KBM-7 (cell line): ENCODE results near the gene RABGAP1L.
"Not testable (repeated sequence)": the region's sequence is repeated elsewhere in the genome, so short reads cannot be mapped to it uniquely, and the experiment has no call there.

Experiments used
- DNase-seq: peaks from one replicate; pipeline ENCODE4 v3.0.0-alpha.2; 2015
- in situ Hi-C: fragments of 300-500 bp; cut with MboI; formaldehyde crosslinking; loops from 2 replicates; pipeline ENCODE4 v1.14.3; 2020; ENCODE audit warnings: low sequenced_read_pairs, low pct_unique_long_range_greater_than_20kb, mixed read lengths

Gene RABGAP1L

DNA sequence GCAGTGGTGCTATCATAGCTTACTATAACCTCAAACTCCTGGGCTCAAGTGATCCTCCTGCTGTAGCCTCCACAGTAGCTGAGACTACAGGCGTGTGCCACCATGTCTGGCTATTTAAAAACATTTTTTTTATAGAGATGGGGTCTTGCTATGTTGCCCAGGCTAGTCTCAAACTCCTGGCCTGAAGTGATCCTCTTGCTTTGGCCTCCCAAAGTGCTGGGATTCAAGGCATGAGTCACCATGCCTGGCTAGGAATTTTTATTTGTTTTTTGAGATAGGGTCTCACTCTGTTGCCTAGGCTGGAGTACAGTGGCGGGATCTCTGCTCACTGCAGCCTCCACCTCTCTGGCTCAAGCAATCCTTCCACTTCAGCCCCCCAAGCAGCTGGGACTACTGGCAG is 8.8 kb upstream of the RABGAP1L start:
- in situ Hi-C loops, result no loop called here

GRCh38 chr1:174152427-174152826 is 6.9 kb upstream of the RABGAP1L start:
- no peak for DNase-seq
- in situ Hi-C loops, result no loop called here

More for the DNA sequence above, 8.8 kb upstream of the RABGAP1L start:
- DNase-seq, result no peak

GRCh38 chr1:174153085-174153824 is 6.1 kb upstream of the RABGAP1L start:
- in situ Hi-C loops, result no loop called here

GRCh38 chr1:174153825-174154107 is 5.6 kb upstream of the RABGAP1L start:
- no peak for DNase-seq
- in situ Hi-C loops, result no loop called here

More at GRCh38 chr1:174153085-174153824, 6.1 kb upstream of the RABGAP1L start:
- no peak for DNase-seq

DNA sequence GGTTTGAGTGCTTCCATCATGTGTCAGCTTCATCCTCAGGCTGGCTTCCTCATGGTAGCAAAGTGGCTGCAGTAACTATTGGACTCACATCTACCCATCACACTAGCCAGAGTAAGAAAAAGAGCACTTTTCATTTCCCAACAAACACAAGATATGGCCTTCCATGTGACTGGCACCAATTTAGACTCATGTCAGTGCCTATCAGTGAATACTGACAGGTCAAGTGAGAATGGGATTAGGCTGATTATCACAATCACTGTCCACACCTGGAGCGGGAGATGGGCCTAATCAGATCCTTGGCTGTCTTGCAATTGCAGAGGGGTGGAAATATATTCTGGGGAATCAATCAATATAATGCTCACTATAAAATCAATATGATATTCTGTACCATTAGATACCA is 2.9 kb upstream of the RABGAP1L start:
- DNase-seq, result no peak
- in situ Hi-C loops, result no loop called here

DNA sequence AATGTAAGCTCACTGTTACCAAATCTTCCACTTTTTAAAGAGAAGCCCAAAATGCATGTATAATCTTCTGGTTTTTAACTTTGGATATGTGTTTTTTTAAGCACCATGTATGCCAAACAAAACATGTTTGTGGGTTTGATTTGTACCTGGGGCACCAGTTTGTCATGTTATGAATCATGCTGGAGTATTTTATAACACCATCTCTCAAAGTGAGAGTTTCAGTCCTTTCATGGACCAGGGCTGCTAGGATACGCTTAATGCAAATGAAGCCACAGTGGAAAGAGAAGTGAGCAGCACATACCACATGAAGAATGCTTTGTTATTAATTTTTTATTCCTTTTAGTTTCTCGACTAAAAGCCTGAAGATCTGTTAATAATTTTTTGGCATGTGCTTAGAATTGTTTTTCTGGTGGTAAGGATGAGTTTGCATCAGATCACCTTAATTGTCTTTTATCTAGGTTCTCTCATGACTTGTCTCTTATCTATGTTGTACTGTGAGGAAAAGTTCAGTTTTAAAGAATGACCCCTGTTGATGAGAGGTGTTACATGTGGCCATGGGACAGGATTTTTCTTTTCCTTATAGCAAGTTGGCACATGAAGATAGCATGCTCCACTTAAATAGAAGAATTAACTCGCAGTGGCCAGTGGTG is 2.0 kb upstream of the RABGAP1L start:
- in situ Hi-C loops, result no loop called here
- no peak for DNase-seq

DNA sequence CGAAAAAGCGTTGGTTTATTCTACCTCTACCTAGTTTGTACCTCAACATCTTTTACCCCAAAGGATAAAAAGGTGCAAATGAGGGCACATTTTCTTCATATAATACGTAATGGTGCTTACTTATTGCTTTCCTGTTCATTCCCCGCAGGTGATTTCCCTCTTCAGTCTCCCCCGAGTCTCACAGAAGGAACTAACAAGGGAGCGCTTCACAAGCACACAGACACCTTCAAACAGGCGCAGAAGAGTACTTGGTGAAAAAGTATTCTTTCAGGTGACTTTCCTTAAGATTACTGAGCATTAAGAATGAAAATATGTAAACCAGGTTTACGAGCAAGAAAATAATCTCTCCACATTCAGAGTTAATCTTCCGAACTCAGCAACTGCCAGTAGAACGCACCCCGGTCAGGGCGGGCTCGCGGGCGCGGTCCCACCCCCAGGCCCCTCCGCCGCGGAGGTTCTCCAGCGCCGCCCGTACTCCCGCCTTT is 511 bp upstream of the RABGAP1L start:
- in situ Hi-C loops, result no loop called here
- DNase-seq, result no peak

- in situ Hi-C loops, result no loop called here
- DNase-seq, result no peak
Observed at GRCh38 chr1:174160109-174160473, 771 bp downstream of the RABGAP1L start.

DNA sequence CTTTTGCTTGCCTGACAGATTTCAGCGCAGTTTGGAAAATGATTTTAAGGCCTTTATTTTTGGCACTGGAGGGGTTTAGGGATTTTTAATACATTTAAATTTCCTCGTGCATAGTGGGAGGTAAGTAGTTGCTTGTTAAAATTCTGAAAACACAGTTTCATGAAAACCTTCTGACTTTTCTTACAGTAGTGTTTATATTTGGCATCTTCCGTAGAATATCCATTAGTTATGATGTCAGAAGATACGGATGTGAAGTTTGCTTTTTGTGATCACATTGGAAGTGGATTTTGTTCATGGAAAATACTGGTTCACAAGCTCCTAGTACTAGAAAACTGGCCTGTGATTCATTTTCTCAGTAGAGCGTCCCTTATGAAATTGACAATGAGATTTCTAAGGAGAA is 1.3 kb downstream of the RABGAP1L start:
- DNase-seq, result no peak
- in situ Hi-C loops, result no loop called here

GRCh38 chr1:174161813-174162212 is 2.5 kb downstream of the RABGAP1L start:
- in situ Hi-C loops, result no loop called here
- DNase-seq, result no peak

- DNase-seq, result no peak
- in situ Hi-C loops, result no loop called here
Observed at GRCh38 chr1:174164826-174165225, 5.5 kb downstream of the RABGAP1L start.

DNA sequence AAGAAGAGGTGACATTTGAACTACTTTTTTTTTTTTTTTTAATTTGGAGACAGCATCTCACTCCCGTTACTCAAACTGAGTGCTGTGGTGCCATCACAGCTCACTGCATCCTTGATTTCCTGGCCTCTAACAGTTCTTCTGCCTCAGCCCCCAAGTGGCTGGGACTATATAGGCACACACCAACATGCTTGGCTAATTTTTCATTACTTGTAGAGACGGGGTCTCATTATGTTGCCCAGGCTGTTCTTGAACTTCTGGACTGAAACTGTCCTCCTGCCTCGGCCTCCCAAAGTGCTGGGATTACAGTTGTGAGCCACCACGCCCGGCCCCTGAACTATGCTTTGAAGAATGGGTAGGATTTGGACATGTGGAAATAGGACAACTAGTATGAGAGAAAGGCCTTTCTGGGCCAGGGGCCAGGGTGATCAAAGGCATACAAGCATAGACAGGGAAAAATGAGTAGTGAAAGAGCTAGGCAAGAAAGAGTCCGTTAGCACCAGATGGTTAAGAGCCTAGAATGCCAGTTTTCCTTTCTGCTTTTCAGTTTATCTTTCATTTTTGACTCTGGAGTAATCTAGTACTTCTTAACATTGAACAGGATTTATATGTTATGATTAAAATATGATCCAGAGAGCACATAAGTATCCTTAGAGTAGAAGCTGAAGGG is 6.3 kb downstream of the RABGAP1L start:
- DNase-seq, result no peak
- in situ Hi-C loops, result no loop called here

DNA sequence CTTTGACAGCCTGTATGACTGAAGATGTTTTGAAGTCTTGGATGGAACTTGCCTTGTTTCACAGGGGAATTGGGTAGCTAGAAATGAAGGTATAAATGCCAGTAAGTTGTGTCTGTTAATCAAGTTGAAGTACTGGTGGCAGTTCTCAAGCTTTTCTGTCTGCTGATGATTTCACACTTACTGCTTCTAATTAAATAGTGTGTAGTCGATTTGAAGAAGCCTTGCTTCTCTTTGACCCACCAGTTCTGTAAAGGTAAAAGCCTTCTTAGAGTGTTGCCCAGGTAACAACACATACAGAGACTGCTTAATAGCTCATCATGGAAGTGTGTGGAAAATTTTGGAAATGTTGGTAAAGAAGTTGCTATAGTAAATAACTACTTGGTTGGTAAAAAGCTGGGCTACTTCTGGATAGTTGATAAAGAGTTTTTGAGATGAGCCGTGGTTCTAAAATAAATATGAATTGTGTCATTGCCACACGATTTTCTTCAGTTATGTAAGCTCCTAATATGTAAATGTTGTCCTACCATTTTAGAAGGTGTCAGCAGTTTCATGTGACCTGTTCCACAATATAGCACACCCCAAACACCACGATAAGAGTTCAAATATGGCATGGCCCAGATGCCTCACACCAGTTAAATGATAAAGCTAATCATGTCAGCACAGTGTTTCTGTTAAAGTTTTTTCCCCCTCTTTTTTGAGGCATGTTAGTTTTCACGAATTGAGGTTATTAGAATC is 7.4 kb downstream of the RABGAP1L start:
- in situ Hi-C loops, result no loop called here
- DNase-seq, result no peak

GRCh38 chr1:174167265-174167803 is 8.0 kb downstream of the RABGAP1L start:
- in situ Hi-C loops, result no loop called here
- no peak for DNase-seq

GRCh38 chr1:174169342-174169741 is 10.0 kb downstream of the RABGAP1L start:
- DNase-seq, result no peak
- in situ Hi-C loops, result no loop called here

DNA sequence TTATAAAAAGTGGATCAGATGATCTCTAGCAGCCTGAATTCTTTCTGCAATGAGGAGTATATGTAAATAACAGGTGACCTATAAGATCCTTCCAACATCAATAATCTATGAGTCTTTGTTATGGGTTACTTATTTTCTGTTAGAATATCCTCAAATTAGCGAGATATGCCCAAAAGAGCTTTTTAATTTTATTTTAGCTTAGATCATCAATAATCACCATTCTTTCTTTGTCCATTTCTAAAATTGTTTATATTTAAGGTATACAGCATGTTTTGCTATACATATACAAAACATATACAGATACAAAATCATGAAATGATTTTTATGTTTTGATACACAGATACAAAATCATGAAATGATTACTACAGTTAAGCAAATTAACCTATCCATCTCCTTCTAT is 11.8 kb downstream of the RABGAP1L start:
- in situ Hi-C loops, result no loop called here
- DNase-seq, result no peak

DNA sequence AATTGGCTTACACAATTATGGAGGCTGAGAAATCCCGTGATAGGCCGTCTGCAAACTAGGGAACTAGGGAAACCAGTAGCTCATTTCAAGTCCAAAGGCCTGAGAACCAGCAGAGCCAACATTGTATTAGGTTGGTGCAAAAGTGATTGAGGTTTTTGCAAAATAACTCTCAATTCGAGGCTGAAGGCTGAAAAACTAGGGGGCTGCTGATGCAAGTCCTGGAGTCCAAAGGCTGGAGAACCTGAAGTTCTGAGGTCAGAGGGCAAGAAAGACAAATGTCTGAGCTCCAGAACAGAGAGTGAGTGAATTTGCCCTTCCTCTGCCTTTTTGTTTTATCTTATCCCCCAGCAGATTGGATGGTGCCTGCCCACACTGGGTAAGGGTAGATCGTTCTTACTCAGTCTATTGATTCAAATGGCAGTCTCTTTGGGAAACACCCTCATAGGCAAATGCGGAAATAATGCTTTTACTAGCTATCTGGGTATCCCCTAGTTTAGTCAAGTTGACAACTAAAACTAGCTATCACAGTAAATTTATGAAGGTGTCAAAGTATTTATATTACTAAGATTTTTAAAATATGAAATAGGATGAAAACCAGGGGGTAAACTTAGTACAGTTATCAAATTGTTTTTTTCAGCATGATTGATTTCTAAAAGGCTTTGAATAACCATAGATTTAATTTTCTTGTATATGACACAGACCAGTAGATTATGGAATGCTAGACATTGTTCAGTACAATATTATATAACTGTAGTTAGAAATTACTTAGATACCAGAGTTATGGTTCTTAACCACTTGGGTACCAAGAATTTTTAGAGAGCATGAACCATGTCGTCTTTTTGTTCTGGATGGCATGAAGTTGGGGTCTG is 15.4 kb downstream of the RABGAP1L start:
- DNase-seq, result no peak
- in situ Hi-C loops, result no loop called here

GRCh38 chr1:174178459-174178858 is 19.1 kb downstream of the RABGAP1L start:
- in situ Hi-C loops, DNase-seq: not testable (repeated sequence)
